Duodenal mucosa (tissue), 2 donors: ENCODE measurements around the gene PRDM2.

ENCODE experiments used
- H3K27ac ChIP-seq: one replicate; pipeline ENCODE4 v1.7.0; 2013; ENCODE audit warnings: low read depth, low read length
- H3K27me3 ChIP-seq, 2 donors: one replicate each; pipeline ENCODE4 v1.7.0; 2013; ENCODE audit warnings: low read length in 2 of 2, control low read depth in 1 of 2; ENCODE audit not compliant: insufficient read depth in 2 of 2, control insufficient read depth in 1 of 2
- H3K36me3 ChIP-seq, 2 donors: one replicate each; pipeline ENCODE4 v1.7.0; 2013; ENCODE audit warnings: low read length in 2 of 2, control low read depth in 1 of 2; ENCODE audit not compliant: insufficient read depth in 2 of 2, control insufficient read depth in 1 of 2
- H3K4me1 ChIP-seq, 2 donors: one replicate each; pipeline ENCODE4 v1.7.0; 2013; ENCODE audit warnings: low read length in 2 of 2, control low read depth in 1 of 2; ENCODE audit not compliant: insufficient read depth in 2 of 2, control insufficient read depth in 1 of 2
- H3K4me3 ChIP-seq, 2 donors: one replicate each; pipeline ENCODE4 v1.7.0; 2013; ENCODE audit warnings: low read length in 2 of 2, low read depth in 1 of 2
- H3K9ac ChIP-seq, 2 donors: one replicate each; pipeline ENCODE4 v1.7.0; 2013; ENCODE audit warnings: low read length in 2 of 2, low read depth in 1 of 2
- H3K9me3 ChIP-seq, 2 donors: one replicate each; pipeline ENCODE4 v1.7.0; 2013; ENCODE audit warnings: low read length in 2 of 2, control low read depth in 1 of 2; ENCODE audit not compliant: control insufficient read depth in 1 of 2

PRDM2 gene

GRCh38 chr1:13819642-13820041 is 119.7 kb downstream of the PRDM2 start:
- H3K4me1 ChIP-seq, result no peaks in the 10 kb centered on the region
- no peaks in the 10 kb centered on the region for H3K9me3 ChIP-seq
- H3K9ac ChIP-seq, result no peak overlapping the region
- peaks cover 3 to 7% of the 10 kb centered on the region in 2 donors for H3K36me3 ChIP-seq
- no peak overlapping the region for H3K27ac ChIP-seq
- no peaks in the 10 kb centered on the region for H3K27me3 ChIP-seq
- H3K4me3 ChIP-seq, result no peak overlapping the region

- Histone ChIP-seq H3K9ac (no peak overlapping the region), H3K9me3 (no peaks in the 10 kb centered on the region), H3K36me3 (peaks cover 3 to 7% of the 10 kb centered on the region in 2 donors), H3K27ac (no peak overlapping the region), H3K4me1 (no peaks in the 10 kb centered on the region), H3K27me3 (no peaks in the 10 kb centered on the region), H3K4me3 (no peak overlapping the region)
Observed at GRCh38 chr1:13820055-13820454, 120.1 kb downstream of the PRDM2 start.

- Histone ChIP-seq H3K4me1 (no peaks in the 10 kb centered on the region), H3K9me3 (no peaks in the 10 kb centered on the region), H3K4me3 (no peak overlapping the region), H3K27ac (no peak overlapping the region), H3K36me3 (peaks cover 3 to 7% of the 10 kb centered on the region in 2 donors), H3K9ac (no peak overlapping the region), H3K27me3 (no peaks in the 10 kb centered on the region)
Observed at GRCh38 chr1:13820456-13820855, 120.5 kb downstream of the PRDM2 start.

- Histone ChIP-seq H3K4me1 (peaks cover 0 to 10% of the 10 kb centered on the region in 2 donors), H3K27me3 (peaks cover 0 to 12% of the 10 kb centered on the region in 2 donors), H3K27ac (no peak overlapping the region), H3K4me3 (no peak overlapping the region), H3K9me3 (no peaks in the 10 kb centered on the region), H3K36me3 (peaks cover 2 to 3% of the 10 kb centered on the region in 2 donors), H3K9ac (no peak overlapping the region)
Observed at GRCh38 chr1:13823126-13823880, 123.3 kb downstream of the PRDM2 start.

- Histone ChIP-seq H3K27ac (no peak overlapping the region), H3K9me3 (no peaks in the 10 kb centered on the region), H3K36me3 (peaks cover 2 to 3% of the 10 kb centered on the region in 2 donors), H3K9ac (no peak overlapping the region), H3K4me3 (no peak overlapping the region), H3K27me3 (peaks cover 3 to 15% of the 10 kb centered on the region in 2 donors), H3K4me1 (peaks cover 1 to 16% of the 10 kb centered on the region in 2 donors)
Observed at GRCh38 chr1:13823936-13824335, 123.9 kb downstream of the PRDM2 start.

GRCh38 chr1:13824626-13825025 is 124.6 kb downstream of the PRDM2 start:
- H3K27me3 ChIP-seq, result peaks cover 3 to 15% of the 10 kb centered on the region in 2 donors
- peaks cover 0 to 3% of the 10 kb centered on the region in 2 donors for H3K36me3 ChIP-seq
- no peaks in the 10 kb centered on the region for H3K9me3 ChIP-seq
- H3K4me3 ChIP-seq, result no peak overlapping the region
- no peak overlapping the region for H3K27ac ChIP-seq
- peaks cover 8 to 23% of the 10 kb centered on the region in 2 donors for H3K4me1 ChIP-seq
- H3K9ac ChIP-seq, result no peak overlapping the region

- no peak overlapping the region for H3K9ac ChIP-seq
- no peak overlapping the region for H3K27ac ChIP-seq
- H3K27me3 ChIP-seq, result peaks cover 3 to 15% of the 10 kb centered on the region in 2 donors
- no peak overlapping the region for H3K4me3 ChIP-seq
- H3K36me3 ChIP-seq, result peaks cover 0 to 3% of the 10 kb centered on the region in 2 donors
- H3K4me1 ChIP-seq, result peaks cover 8 to 23% of the 10 kb centered on the region in 2 donors
- H3K9me3 ChIP-seq, result no peaks in the 10 kb centered on the region
Observed at GRCh38 chr1:13825033-13825432, 125.0 kb downstream of the PRDM2 start.

GRCh38 chr1:13826009-13826408 is 126.0 kb downstream of the PRDM2 start:
- H3K9ac ChIP-seq, result no peak overlapping the region

GRCh38 chr1:13826591-13826990 is 126.6 kb downstream of the PRDM2 start:
- Histone ChIP-seq H3K4me3 (no peak overlapping the region), H3K4me1 (peaks cover 8 to 23% of the 10 kb centered on the region in 2 donors), H3K27ac (no peak overlapping the region), H3K36me3 (peaks cover 0 to 3% of the 10 kb centered on the region in 2 donors), H3K9ac (no peak overlapping the region), H3K9me3 (no peaks in the 10 kb centered on the region), H3K27me3 (peaks cover 3 to 15% of the 10 kb centered on the region in 2 donors)

More at GRCh38 chr1:13826009-13826408, 126.0 kb downstream of the PRDM2 start:
- no peak overlapping the region for H3K4me3 ChIP-seq
- peaks cover 3 to 15% of the 10 kb centered on the region in 2 donors for H3K27me3 ChIP-seq
- peaks cover 0 to 3% of the 10 kb centered on the region in 2 donors for H3K36me3 ChIP-seq
- no peak overlapping the region for H3K27ac ChIP-seq
- peaks cover 8 to 23% of the 10 kb centered on the region in 2 donors for H3K4me1 ChIP-seq
- no peaks in the 10 kb centered on the region for H3K9me3 ChIP-seq

GRCh38 chr1:13828454-13829151 is 128.6 kb downstream of the PRDM2 start:
- H3K36me3 ChIP-seq, result no peaks in the 10 kb centered on the region
- H3K9ac ChIP-seq, result peak overlapping the region in 1 of 2 donors; percentile 44
- peaks cover 7 to 19% of the 10 kb centered on the region in 2 donors for H3K27me3 ChIP-seq
- peak overlapping the region; percentile 48 to 54 for H3K4me3 ChIP-seq
- H3K9me3 ChIP-seq, result no peaks in the 10 kb centered on the region
- H3K4me1 ChIP-seq, result peaks cover 21 to 36% of the 10 kb centered on the region in 2 donors
- H3K27ac ChIP-seq, result no peak overlapping the region
